IMR-90 (cell line): ENCODE results near the gene UBE3A. TPM values are rescaled to one million over a fixed set of nuclear protein-coding genes. Genes with fewer than 3 reads are reported as not detected.

ENCODE experiments used
- ATAC-seq: fragments of 200-7000 bp; cut with Tn5 transposase; 2 replicates; pipeline ENCODE4 v1.9.1; 2020; ENCODE audit warnings: low read depth, mild to moderate bottlenecking, moderate library complexity
- BruUV-seq: library from RNA; stranded (reverse); fragments of 400-500 nt; replicated peaks from 2 replicates; lab custom pipeline; 2021; lab: Mats Ljungman, UMichigan
- CTCF ChIA-PET: fragments of 300-600 bp; formaldehyde crosslinking; extraction: SDS; loops from one replicate; lab custom pipeline; 2021; ENCODE audit warnings: antibody characterized with exemption; lab: Yijun Ruan, JAX
- POLR2A ChIA-PET: fragments of 300-600 bp; sonication (Branson Sonifier 250); formaldehyde crosslinking; loops from one replicate; lab custom pipeline; 2022; ENCODE audit warnings: antibody characterized with exemption; ENCODE audit not compliant: unreplicated experiment; lab: Charles Lee
- DNase-seq: peaks from one replicate; pipeline ENCODE4 v3.0.0; 2013
- H2AFZ ChIP-seq: replicated peaks from 2 replicates; pipeline ENCODE3; 2013; ENCODE audit warnings: low read length, mild to moderate bottlenecking; ENCODE audit not compliant: poor library complexity
- H2AK5ac ChIP-seq: 2 replicates; pipeline ENCODE4 v1.6.1; 2013; ENCODE audit warnings: low read depth, low read length, inconsistent platforms
- H2AK9ac ChIP-seq: replicated peaks from 2 replicates; pipeline ENCODE3; 2013; ENCODE audit warnings: mild to moderate bottlenecking, low read depth, low read length, moderate library complexity; ENCODE audit not compliant: poor library complexity
- H2BK120ac ChIP-seq: 2 replicates; pipeline ENCODE4 v1.6.1; 2013; ENCODE audit warnings: low read depth, low read length, inconsistent platforms
- H2BK15ac ChIP-seq: 3 replicates; pipeline ENCODE4 v1.6.1; 2013; ENCODE audit warnings: low read depth, low read length, inconsistent platforms
- H2BK20ac ChIP-seq: 2 replicates; pipeline ENCODE4 v1.6.1; 2013; ENCODE audit warnings: low read depth, mild to moderate bottlenecking, inconsistent platforms, low read length, moderate library complexity
- H2BK5ac ChIP-seq: 2 replicates; pipeline ENCODE4 v1.6.1; 2013; ENCODE audit warnings: mild to moderate bottlenecking, low read depth, low read length, inconsistent platforms; ENCODE audit not compliant: poor library complexity, severe bottlenecking
- H3K14ac ChIP-seq: replicated peaks from 2 replicates; pipeline ENCODE4 v1.6.1; 2013; ENCODE audit warnings: low read depth, low read length, inconsistent platforms
- H3K18ac ChIP-seq: 2 replicates; pipeline ENCODE4 v1.6.1; 2013; ENCODE audit warnings: low read depth, low read length, control low read depth
- H3K23ac ChIP-seq: 2 replicates; pipeline ENCODE4 v1.6.1; 2013; ENCODE audit warnings: low read depth, low read length, inconsistent platforms
- H3K27ac ChIP-seq: 2 replicates; pipeline ENCODE4 v1.5.1; 2013; ENCODE audit warnings: mild to moderate bottlenecking, control low read depth, low read length; ENCODE audit not compliant: insufficient read depth
- H3K27me3 ChIP-seq: 2 replicates; pipeline ENCODE4 v1.6.1; 2013; ENCODE audit warnings: low read length; ENCODE audit not compliant: control insufficient read depth, insufficient read depth
- H3K36me3 ChIP-seq: 2 replicates; pipeline ENCODE4 v1.6.1; 2013; ENCODE audit warnings: low read length, mixed read lengths; ENCODE audit not compliant: control insufficient read depth, insufficient read depth
- H3K4ac ChIP-seq: 2 replicates; pipeline ENCODE4 v1.6.1; 2013; ENCODE audit warnings: low read depth, low read length, inconsistent platforms
- H3K4me1 ChIP-seq: 2 replicates; pipeline ENCODE4 v1.6.1; 2013; ENCODE audit warnings: low read length, mixed read lengths; ENCODE audit not compliant: control insufficient read depth, insufficient read depth
- H3K4me2 ChIP-seq: 2 replicates; pipeline ENCODE4 v1.6.1; 2013; ENCODE audit warnings: low read depth, mild to moderate bottlenecking, control low read depth, low read length, moderate library complexity
- H3K4me3 ChIP-seq: 2 replicates; pipeline ENCODE4 v1.5.1; 2013; ENCODE audit warnings: low read depth, mild to moderate bottlenecking, control low read depth, low read length, moderate library complexity; ENCODE audit not compliant: insufficient read depth
- H3K56ac ChIP-seq: 2 replicates; pipeline ENCODE4 v1.6.1; 2013; ENCODE audit warnings: low read length, inconsistent platforms; ENCODE audit not compliant: insufficient read depth; ENCODE audit errors: extremely low read depth
- H3K79me1 ChIP-seq, 2 experiments: 2 replicates each; pipeline ENCODE4 v1.6.1; 2013; ENCODE audit warnings: low read length in 2 of 2, inconsistent platforms in 1 of 2, low read depth in 1 of 2
- H3K9ac ChIP-seq: 2 replicates; pipeline ENCODE4 v1.6.1; 2013; ENCODE audit warnings: low read depth, low read length, control low read depth
- H3K9me1 ChIP-seq: 2 replicates; pipeline ENCODE4 v1.6.1; 2013; ENCODE audit warnings: low read length, inconsistent platforms; ENCODE audit not compliant: insufficient read depth
- H3K9me3 ChIP-seq: 2 replicates; pipeline ENCODE4 v1.6.1; 2013; ENCODE audit warnings: low read length; ENCODE audit not compliant: control insufficient read depth, insufficient read depth
- H4K20me1 ChIP-seq: 2 replicates; pipeline ENCODE4 v1.6.1; 2013; ENCODE audit warnings: low read length, inconsistent platforms; ENCODE audit not compliant: insufficient read depth
- H4K5ac ChIP-seq: 2 replicates; pipeline ENCODE4 v1.6.1; 2013; ENCODE audit warnings: mild to moderate bottlenecking, low read depth, low read length, control low read depth
- H4K8ac ChIP-seq, 2 experiments: 2 replicates each; pipeline ENCODE4 v1.6.1; 2013; ENCODE audit warnings: low read depth in 2 of 2, low read length in 2 of 2, control low read depth in 1 of 2, inconsistent platforms in 1 of 2
- H4K91ac ChIP-seq: 2 replicates; pipeline ENCODE4 v1.6.1; 2013; ENCODE audit warnings: low read depth, low read length, inconsistent platforms; ENCODE audit not compliant: insufficient read depth
- BHLHE40 ChIP-seq: fragments of 150-350 bp; IDR thresholded peaks from 2 replicates; pipeline ENCODE4 v1.6.1; 2016; ENCODE audit warnings: mild to moderate bottlenecking, low read depth, low read length
- CEBPB ChIP-seq: IDR thresholded peaks from 2 replicates; pipeline ENCODE4 v1.6.1; 2012; ENCODE audit warnings: low read depth, low read length, improper control_type of control experiment
- CHD1 ChIP-seq: IDR thresholded peaks from 2 replicates; pipeline ENCODE4 v1.6.1; 2012; ENCODE audit warnings: low read depth, low read length, improper control_type of control experiment
- CTCF ChIP-seq: conservative IDR thresholded peaks from 2 replicates; pipeline ENCODE4 v1.5.1; 2012; ENCODE audit warnings: mild to moderate bottlenecking, low read depth, low read length, improper control_type of control experiment
- FOS ChIP-seq: fragments of 150-350 bp; IDR thresholded peaks from 2 replicates; pipeline ENCODE4 v1.6.1; 2016; ENCODE audit warnings: low read depth, low read length
- MAZ ChIP-seq: IDR thresholded peaks from 2 replicates; pipeline ENCODE4 v1.6.1; 2012; ENCODE audit warnings: low read depth, mild to moderate bottlenecking, low read length, improper control_type of control experiment, moderate library complexity, borderline replicate concordance
- MXI1 ChIP-seq: IDR thresholded peaks from 2 replicates; pipeline ENCODE4 v1.6.1; 2012; ENCODE audit warnings: low read depth, mild to moderate bottlenecking, low read length, moderate library complexity, borderline replicate concordance
- NFE2L2 ChIP-seq: fragments of 150-350 bp; IDR thresholded peaks from 2 replicates; pipeline ENCODE4 v1.6.1; 2016; ENCODE audit warnings: low read depth, mild to moderate bottlenecking, low read length
- POLR2A ChIP-seq: IDR thresholded peaks from 2 replicates; pipeline ENCODE4 v1.6.1; 2012; ENCODE audit warnings: mild to moderate bottlenecking, low read depth, low read length
- RCOR1 ChIP-seq: IDR thresholded peaks from 2 replicates; pipeline ENCODE4 v1.6.1; 2012; ENCODE audit warnings: mild to moderate bottlenecking, low read length, improper control_type of control experiment; ENCODE audit not compliant: insufficient replicate concordance
- SMC3 ChIP-seq: fragments of 150-350 bp; IDR thresholded peaks from 2 replicates; pipeline ENCODE4 v1.6.1; 2016; ENCODE audit warnings: low read depth, mild to moderate bottlenecking, antibody characterized with exemption, low read length, moderate library complexity
- WGBS, 2 experiments: methylation state at CpG; one replicate each; pipeline versions ENCODE4 v1.1.5 to v1.1.7; 2013; ENCODE audit warnings: missing lambda C conversion rate in 2 of 2; ENCODE audit not compliant: insufficient read length in 1 of 2; ENCODE audit errors: extremely low coverage in 2 of 2; 5-methylcytosine and 5-hydroxymethylcytosine counted together
- dilution Hi-C: fragments of 300-500 bp; cut with HindIII; formaldehyde crosslinking; loops from one replicate; pipeline ENCODE4 v1.14.3; 2018; ENCODE audit warnings: low sequenced_read_pairs; ENCODE audit not compliant: unreplicated experiment
- in situ Hi-C: fragments of 300-500 bp; cut with MboI; formaldehyde crosslinking; loops from 3 replicates; pipeline ENCODE4 v1.14.3; 2019; ENCODE audit warnings: low sequenced_read_pairs, inconsistent platforms, mixed read lengths
- intact Hi-C: fragments of 100-400 bp; cut with micrococcal nuclease; formaldehyde crosslinking; loops from 2 replicates; pipeline ENCODE4 v1.10.0; 2022
- polyA plus RNA-seq, 3 experiments: library from polyadenylated mRNA; depleted of rRNA; stranded (reverse); fragments of >200 nt; gene quantifications; 2 replicates each; pipeline ENCODE4 v1.2.3, GENCODE V29; 2012; ENCODE audit warnings: low replicate concordance in 1 of 3
- total RNA-seq: library from RNA; depleted of rRNA; stranded (reverse); fragments of >200 nt; gene quantifications from 2 replicates; pipeline ENCODE4 v1.2.3, GENCODE V29; 2012
- TF ChIP-seq, protein P1 (sequence below): fragments of 150-350 bp; IDR thresholded peaks from 2 replicates; pipeline ENCODE4 v1.6.1; 2017; ENCODE audit warnings: mild to moderate bottlenecking, antibody characterized with exemption, low read length, low read depth

UBE3A gene
- total and polyA plus RNA-seq, 2 of the 4 experiments (the other 2 are of a cell fraction) = 19.3 to 53.2 TPM

GRCh38 chr15:25481208-25481859 lies 42.5 kb upstream of the UBE3A start:
- intact Hi-C loops = no loop called here
- DNase-seq = no peak
- no peak overlapping the region for H2BK15ac ChIP-seq

More at GRCh38 chr15:25481208-25481859, 42.5 kb upstream of the UBE3A start:
- TF ChIP-seq FOS = no peak
- TF ChIP-seq SMC3 = no peak
- TF ChIP-seq, protein P1, sequence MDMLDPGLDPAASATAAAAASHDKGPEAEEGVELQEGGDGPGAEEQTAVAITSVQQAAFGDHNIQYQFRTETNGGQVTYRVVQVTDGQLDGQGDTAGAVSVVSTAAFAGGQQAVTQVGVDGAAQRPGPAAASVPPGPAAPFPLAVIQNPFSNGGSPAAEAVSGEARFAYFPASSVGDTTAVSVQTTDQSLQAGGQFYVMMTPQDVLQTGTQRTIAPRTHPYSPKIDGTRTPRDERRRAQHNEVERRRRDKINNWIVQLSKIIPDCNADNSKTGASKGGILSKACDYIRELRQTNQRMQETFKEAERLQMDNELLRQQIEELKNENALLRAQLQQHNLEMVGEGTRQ = no peak
- no peak for TF ChIP-seq CHD1
- no peak for TF ChIP-seq MAZ
- TF ChIP-seq RCOR1 = no peak
- TF ChIP-seq CEBPB = no peak
- no peak for TF ChIP-seq NFE2L2
- TF ChIP-seq POLR2A = no peak
- no peak for TF ChIP-seq MXI1
- no peak for TF ChIP-seq BHLHE40
- TF ChIP-seq CTCF = no peak
- in situ Hi-C loops (no loop called here), dilution Hi-C loops (no loop called here)
- Histone ChIP-seq H4K5ac (no peak overlapping the region), H3K4me2 (no peak overlapping the region), H2BK120ac (no peak overlapping the region), H3K9ac (no peak overlapping the region), H3K9me3 (peaks cover 2% of the 10 kb centered on the region; the same call in 1 of the 2 replicates), H3K79me1 (no peaks in the 10 kb centered on the region), H2AFZ (no peak overlapping the region), H3K4me1 (no peaks in the 10 kb centered on the region), H3K56ac (no peak overlapping the region), H3K27ac (no peak overlapping the region), H2BK5ac (no peak overlapping the region), H3K36me3 (no peaks in the 10 kb centered on the region), H4K91ac (no peak overlapping the region), H3K18ac (no peak overlapping the region), H4K8ac (no peak overlapping the region), H3K27me3 (no peaks in the 10 kb centered on the region), H2BK20ac (no peak overlapping the region), H2AK9ac (no peak overlapping the region), H3K9me1 (no peaks in the 10 kb centered on the region), H4K20me1 (no peaks in the 10 kb centered on the region), H2AK5ac (no peak overlapping the region), H3K4ac (no peak overlapping the region), H3K4me3 (no peak overlapping the region), H3K14ac (no peak overlapping the region), H3K23ac (no peak overlapping the region)
- WGBS, 2 experiments = 5% methylated on average over 5 of the region's 14 CpGs; no CpG with 5 or more reads in 1 of the 2 experiments
- ChIA-PET POLR2A (no interaction called here), CTCF (no interaction called here)
- ATAC-seq = no peak
- BruUV-seq = no TSS peak
